ENCODE measurements around the gene RCE1. TPM values are rescaled to one million over a fixed set of nuclear protein-coding genes. Genes with fewer than 3 reads are reported as not detected.

RCE1 gene
- total RNA-seq, 1 donor from 2014 or later: 30.6 TPM

- no peak for TF ChIP-seq CTCF (IDR thresholded peaks at IDR 0.05; ENCODE audit: partially characterized antibody, unreplicated experiment)
- DNase-seq: no peak
- peak overlapping the region; percentile 95 for H3K4me3 Mint-ChIP-seq (ENCODE audit: unreplicated experiment)
Observed at GRCh38 chr11:66844496-66845142, 1.4 kb downstream of the RCE1 start.

GRCh38 chr11:66845143-66845875, 2.1 kb downstream of the RCE1 start:
- H3K27me3 Mint-ChIP-seq (ENCODE audit: unreplicated experiment): peaks cover 12% of the 10 kb centered on the region
- H3K27ac Mint-ChIP-seq (ENCODE audit: unreplicated experiment): no peak overlapping the region
- H3K4me1 Mint-ChIP-seq (ENCODE audit: low read depth, unreplicated experiment): peaks cover 6% of the 10 kb centered on the region
- no peak for DNase-seq
- peaks cover 4% of the 10 kb centered on the region for H3K36me3 Mint-ChIP-seq (ENCODE audit: unreplicated experiment)
- peaks cover 8% of the 10 kb centered on the region for H3K9me3 Mint-ChIP-seq (ENCODE audit: unreplicated experiment)
- H3K4me3 Mint-ChIP-seq (ENCODE audit: unreplicated experiment): peak overlapping the region; percentile 95
- TF ChIP-seq CTCF (IDR thresholded peaks at IDR 0.05; ENCODE audit: partially characterized antibody, unreplicated experiment): no peak

More at GRCh38 chr11:66844496-66845142, 1.4 kb downstream of the RCE1 start:
- Mint-ChIP-seq H3K4me1 (ENCODE audit: low read depth, unreplicated experiment) (peaks cover 6% of the 10 kb centered on the region), H3K27me3 (ENCODE audit: unreplicated experiment) (peaks cover 12% of the 10 kb centered on the region), H3K9me3 (ENCODE audit: unreplicated experiment) (peaks cover 8% of the 10 kb centered on the region), H3K27ac (ENCODE audit: unreplicated experiment) (peak overlapping the region; percentile 92), H3K36me3 (ENCODE audit: unreplicated experiment) (peaks cover 4% of the 10 kb centered on the region)

- peaks cover 6% of the 10 kb centered on the region for H3K4me1 Mint-ChIP-seq (ENCODE audit: low read depth, unreplicated experiment)
- TF ChIP-seq CTCF (IDR thresholded peaks at IDR 0.05; ENCODE audit: partially characterized antibody, unreplicated experiment): no peak
- H3K27ac Mint-ChIP-seq (ENCODE audit: unreplicated experiment): no peak overlapping the region
- no peak for DNase-seq
- H3K9me3 Mint-ChIP-seq (ENCODE audit: unreplicated experiment): peaks cover 8% of the 10 kb centered on the region
- peaks cover 4% of the 10 kb centered on the region for H3K36me3 Mint-ChIP-seq (ENCODE audit: unreplicated experiment)
- H3K4me3 Mint-ChIP-seq (ENCODE audit: unreplicated experiment): no peak overlapping the region
- peaks cover 12% of the 10 kb centered on the region for H3K27me3 Mint-ChIP-seq (ENCODE audit: unreplicated experiment)
Observed at GRCh38 chr11:66845876-66846212, 2.6 kb downstream of the RCE1 start.

- Mint-ChIP-seq H3K4me1 (ENCODE audit: low read depth, unreplicated experiment) (peaks cover 6% of the 10 kb centered on the region), H3K4me3 (ENCODE audit: unreplicated experiment) (no peak overlapping the region), H3K36me3 (ENCODE audit: unreplicated experiment) (no peaks in the 10 kb centered on the region), H3K27ac (ENCODE audit: unreplicated experiment) (no peak overlapping the region), H3K27me3 (ENCODE audit: unreplicated experiment) (peaks cover 12% of the 10 kb centered on the region), H3K9me3 (ENCODE audit: unreplicated experiment) (peaks cover 8% of the 10 kb centered on the region)
- no peak for DNase-seq
- no peak for TF ChIP-seq CTCF (IDR thresholded peaks at IDR 0.05; ENCODE audit: partially characterized antibody, unreplicated experiment)
Observed at GRCh38 chr11:66846671-66847091, 3.4 kb downstream of the RCE1 start.

All from glutamatergic neuron (in vitro differentiated cells).